A673 (cell line): ENCODE measurements around the gene SH3PXD2B. TPM values are rescaled to one million over a fixed set of nuclear protein-coding genes. Genes with fewer than 3 reads are reported as not detected.

Experiments used
- BruUV-seq: library from RNA; stranded (reverse); fragments of 400-500 nt; replicated peaks from 2 replicates; lab custom pipeline; 2021; lab: Mats Ljungman, UMichigan
- CTCF ChIA-PET: fragments of 300-600 bp; sonication (Branson Sonifier 250); formaldehyde crosslinking; loops from one replicate; lab custom pipeline; 2022; ENCODE audit warnings: antibody characterized with exemption; lab: Charles Lee
- POLR2A ChIA-PET: fragments of 300-600 bp; sonication (Branson Sonifier 250); formaldehyde crosslinking; loops from one replicate; lab custom pipeline; 2022; ENCODE audit warnings: antibody characterized with exemption; ENCODE audit not compliant: low non-redundant PET; lab: Charles Lee
- DNase-seq: peaks from one replicate; pipeline ENCODE4 v3.0.0-alpha.2; 2015; ENCODE audit warnings: low spot score
- H3K27ac ChIP-seq: fragments of 200-600 bp; sonication (generic); 2 replicates; pipeline ENCODE4 v1.5.1; 2016; ENCODE audit warnings: mixed run types, low read depth, mild to moderate bottlenecking, mixed read lengths, antibody characterized with exemption, low read length; ENCODE audit not compliant: poor library complexity, severe bottlenecking
- H3K27me3 ChIP-seq: fragments of 200-600 bp; sonication (generic); replicated peaks from 2 replicates; pipeline ENCODE4 v1.6.1; 2017; ENCODE audit warnings: mixed run types, low read depth, mild to moderate bottlenecking, mixed read lengths, antibody characterized with exemption, low read length; ENCODE audit not compliant: insufficient read depth, poor library complexity
- H3K36me3 ChIP-seq: fragments of 200-600 bp; sonication (generic); 2 replicates; pipeline ENCODE4 v1.6.1; 2016; ENCODE audit warnings: mixed run types, mild to moderate bottlenecking, mixed read lengths, antibody characterized with exemption, low read length; ENCODE audit not compliant: insufficient read depth, poor library complexity, severe bottlenecking
- H3K4me1 ChIP-seq: fragments of 200-600 bp; sonication (generic); 2 replicates; pipeline ENCODE4 v1.6.1; 2017; ENCODE audit warnings: mixed run types, mild to moderate bottlenecking, mixed read lengths, antibody characterized with exemption, low read length; ENCODE audit not compliant: insufficient read depth, poor library complexity, severe bottlenecking
- H3K4me3 ChIP-seq: fragments of 200-600 bp; sonication (generic); 2 replicates; pipeline ENCODE4 v1.5.1; 2016; ENCODE audit warnings: low read depth, mixed run types, mild to moderate bottlenecking, mixed read lengths, low read length; ENCODE audit not compliant: poor library complexity, severe bottlenecking
- H3K9me3 ChIP-seq: fragments of 200-600 bp; sonication (generic); 2 replicates; pipeline ENCODE4 v1.6.1; 2016; ENCODE audit warnings: mixed run types, low read depth, mild to moderate bottlenecking, mixed read lengths, antibody characterized with exemption, low read length; ENCODE audit not compliant: poor library complexity, severe bottlenecking
- CTCF ChIP-seq: fragments of 300-800, 200-600 bp; sonication (generic); conservative IDR thresholded peaks from 2 replicates; pipeline ENCODE4 v1.5.1; 2017; ENCODE audit warnings: low read depth, mild to moderate bottlenecking, antibody characterized with exemption, low read length, moderate library complexity, mixed read lengths
- EZH2 ChIP-seq: fragments of 200-600 bp; sonication (generic); IDR thresholded peaks from 2 replicates; pipeline ENCODE4 v1.6.1; 2017; ENCODE audit warnings: borderline replicate concordance, low read depth, mild to moderate bottlenecking, mixed read lengths, antibody characterized with exemption, low read length; ENCODE audit not compliant: poor library complexity, severe bottlenecking
- intact Hi-C: fragments of 100-400 bp; cut with micrococcal nuclease; formaldehyde crosslinking; loops from one replicate; pipeline ENCODE4 v1.10.0; 2022; ENCODE audit not compliant: unreplicated experiment
- total RNA-seq: library from RNA; stranded (reverse); gene quantifications from 2 replicates; pipeline ENCODE4 v1.2.3, GENCODE V29; 2021

SH3PXD2B gene
- total RNA-seq, 1 experiment from 2014 or later: 28.1 TPM

DNA sequence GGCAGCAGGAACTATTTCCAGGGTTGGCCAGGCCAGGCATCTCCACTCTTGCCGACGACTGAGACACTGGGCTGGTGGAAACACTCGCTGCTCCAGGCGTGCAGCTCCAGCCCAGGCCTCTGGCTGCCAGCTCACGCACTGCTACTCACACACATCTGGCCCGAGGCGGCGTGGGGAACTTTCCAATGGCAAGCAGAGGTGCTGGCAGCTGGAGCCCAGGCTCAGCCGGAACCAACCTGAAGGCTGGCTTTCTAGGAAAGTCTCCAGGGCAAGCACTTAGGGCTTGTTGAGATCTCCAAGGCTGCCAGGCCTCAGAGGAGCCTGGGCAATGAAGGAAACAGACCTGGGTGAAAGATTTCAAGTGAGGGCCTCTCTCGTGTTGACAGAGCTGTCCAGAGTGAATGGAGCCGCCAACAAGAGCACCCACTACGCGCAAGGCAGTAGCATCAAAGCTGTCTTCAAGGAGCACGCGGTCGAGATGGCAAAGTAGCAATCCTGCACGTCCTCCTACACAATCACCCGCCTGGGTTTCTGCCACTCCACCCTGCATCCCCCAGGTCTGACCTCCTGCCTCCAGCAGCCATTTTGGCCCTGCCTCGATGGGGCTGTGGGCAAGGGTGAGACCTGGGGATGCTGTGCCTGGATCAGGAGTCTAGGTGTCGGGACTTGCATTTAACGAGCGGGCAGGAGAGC lies 14.4 kb downstream of the SH3PXD2B start:
- ChIA-PET CTCF (no interaction called here), POLR2A (interaction anchor here (0.7 kb wide), 1 partner anchor 164 kb away, joined by 12 read pairs; no protein-coding TSS in a partner anchor)
- no peak for DNase-seq
- intact Hi-C loops: no loop called here
- Histone ChIP-seq H3K4me1 (peaks cover 25% of the 10 kb centered on the region), H3K36me3 (no peaks in the 10 kb centered on the region), H3K27me3 (no peaks in the 10 kb centered on the region), H3K27ac (no peak overlapping the region), H3K9me3 (no peaks in the 10 kb centered on the region), H3K4me3 (no peak overlapping the region)
- no TSS peak for BruUV-seq
- TF ChIP-seq CTCF: no peak
- TF ChIP-seq EZH2: no peak

DNA sequence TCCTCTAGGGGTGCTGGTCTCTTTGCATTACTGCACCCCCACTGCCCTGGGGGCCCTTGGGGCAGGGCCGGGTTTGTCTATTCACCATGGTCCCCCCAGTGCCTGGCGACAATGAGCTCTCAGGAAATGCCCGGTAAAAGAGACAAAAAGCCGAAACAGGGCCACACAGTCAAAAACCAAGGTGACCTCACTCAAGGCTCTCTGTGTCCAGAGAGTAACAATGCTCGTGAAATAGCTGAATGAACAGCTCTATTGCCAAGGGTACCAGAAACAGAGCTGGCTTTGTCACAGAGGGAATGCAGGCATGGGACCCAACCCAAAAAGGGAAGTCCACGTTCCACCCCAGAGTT lies 16.0 kb downstream of the SH3PXD2B start:
- no peaks in the 10 kb centered on the region for H3K27me3 ChIP-seq
- BruUV-seq: no TSS peak
- no peaks in the 10 kb centered on the region for H3K9me3 ChIP-seq
- ChIA-PET POLR2A (no interaction called here), CTCF (interaction anchor here (1.2 kb wide), 1 partner anchor 14 kb away, joined by 4 read pairs; no protein-coding TSS in a partner anchor)
- peaks cover 19% of the 10 kb centered on the region for H3K4me1 ChIP-seq
- no peaks in the 10 kb centered on the region for H3K36me3 ChIP-seq
- DNase-seq: no peak
- TF ChIP-seq CTCF: no peak
- TF ChIP-seq EZH2: no peak
- H3K27ac ChIP-seq: peak overlapping the region; percentile 69
- no peak overlapping the region for H3K4me3 ChIP-seq
- intact Hi-C loops: no loop called here

DNA sequence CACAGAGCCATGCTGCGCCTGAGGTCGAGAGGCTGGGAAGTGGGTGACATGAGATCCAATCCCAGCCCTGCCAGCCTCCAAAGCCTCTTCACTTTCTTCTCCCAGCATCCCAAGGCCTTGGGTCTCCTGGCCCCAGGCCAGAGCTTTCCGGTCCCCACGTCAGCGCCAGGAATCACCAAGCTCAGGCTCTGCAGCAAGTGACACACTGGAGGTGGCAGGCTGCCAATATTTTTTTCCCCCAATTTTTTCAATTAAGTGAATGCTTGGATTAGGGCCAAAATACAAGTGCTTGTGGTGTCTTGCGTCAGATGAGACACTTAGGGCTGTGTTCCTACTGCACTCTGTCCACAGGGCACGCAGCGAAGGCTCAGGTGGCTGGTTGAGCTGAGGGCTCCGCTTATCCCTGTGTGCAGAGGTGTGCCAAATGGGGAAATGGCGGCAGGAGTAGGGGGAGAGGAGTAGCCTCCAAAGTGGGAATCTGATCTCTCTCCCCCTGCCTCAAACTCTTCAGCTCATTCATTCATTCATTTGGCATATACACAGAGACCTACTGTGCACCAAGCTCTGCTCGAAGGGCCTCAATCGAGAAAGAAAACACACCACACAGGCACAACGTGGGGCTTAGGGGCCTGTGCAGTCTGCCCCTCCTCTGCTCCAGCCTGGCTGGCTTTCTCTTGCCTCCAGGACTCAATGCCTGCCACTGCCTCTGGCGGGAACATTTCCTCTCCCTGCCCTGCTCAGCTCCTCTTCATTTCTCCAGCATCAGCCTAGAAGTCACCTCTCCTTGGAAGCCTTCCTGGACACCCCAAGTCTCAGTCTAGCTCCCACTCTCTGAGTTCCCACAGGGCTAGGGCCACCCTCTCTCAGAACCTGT lies 16.6 kb downstream of the SH3PXD2B start:
- ChIA-PET CTCF (interaction anchor here (0.6 to 1.2 kb wide), 3 partner anchors 13 to 24 kb away, joined by 3 to 21 read pairs (median 4); no protein-coding TSS in a partner anchor), POLR2A (interaction anchor here (0.5 to 0.7 kb wide), 3 partner anchors 15 to 1049 kb away, joined by 3 to 5 read pairs (median 3); no protein-coding TSS in a partner anchor)
- Histone ChIP-seq H3K27me3 (no peaks in the 10 kb centered on the region), H3K27ac (peak overlapping the region; percentile 69), H3K4me1 (peaks cover 19% of the 10 kb centered on the region), H3K9me3 (no peaks in the 10 kb centered on the region), H3K36me3 (no peaks in the 10 kb centered on the region), H3K4me3 (no peak overlapping the region)
- DNase-seq: peak; percentile 95
- BruUV-seq: no TSS peak
- intact Hi-C loops: no loop called here
- no peak for TF ChIP-seq CTCF
- no peak for TF ChIP-seq EZH2
